Measurements from ENCODE around the gene SLCO3A1.

GRCh38 chr15:92011611-92012367 lies 158.3 kb downstream of the SLCO3A1 start:
- TF ChIP-seq, protein P1, sequence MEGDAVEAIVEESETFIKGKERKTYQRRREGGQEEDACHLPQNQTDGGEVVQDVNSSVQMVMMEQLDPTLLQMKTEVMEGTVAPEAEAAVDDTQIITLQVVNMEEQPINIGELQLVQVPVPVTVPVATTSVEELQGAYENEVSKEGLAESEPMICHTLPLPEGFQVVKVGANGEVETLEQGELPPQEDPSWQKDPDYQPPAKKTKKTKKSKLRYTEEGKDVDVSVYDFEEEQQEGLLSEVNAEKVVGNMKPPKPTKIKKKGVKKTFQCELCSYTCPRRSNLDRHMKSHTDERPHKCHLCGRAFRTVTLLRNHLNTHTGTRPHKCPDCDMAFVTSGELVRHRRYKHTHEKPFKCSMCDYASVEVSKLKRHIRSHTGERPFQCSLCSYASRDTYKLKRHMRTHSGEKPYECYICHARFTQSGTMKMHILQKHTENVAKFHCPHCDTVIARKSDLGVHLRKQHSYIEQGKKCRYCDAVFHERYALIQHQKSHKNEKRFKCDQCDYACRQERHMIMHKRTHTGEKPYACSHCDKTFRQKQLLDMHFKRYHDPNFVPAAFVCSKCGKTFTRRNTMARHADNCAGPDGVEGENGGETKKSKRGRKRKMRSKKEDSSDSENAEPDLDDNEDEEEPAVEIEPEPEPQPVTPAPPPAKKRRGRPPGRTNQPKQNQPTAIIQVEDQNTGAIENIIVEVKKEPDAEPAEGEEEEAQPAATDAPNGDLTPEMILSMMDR (conservative IDR thresholded peaks at IDR 0.05; ENCODE audit: low read length): no peak
- no peak for TF ChIP-seq EZH2phosphoT487 (IDR thresholded peaks at IDR 0.05; ENCODE audit: borderline replicate concordance)

Measured in Loucy (cell line).